ENCODE measurements around the gene PRR14L.

Gene PRR14L

DNA sequence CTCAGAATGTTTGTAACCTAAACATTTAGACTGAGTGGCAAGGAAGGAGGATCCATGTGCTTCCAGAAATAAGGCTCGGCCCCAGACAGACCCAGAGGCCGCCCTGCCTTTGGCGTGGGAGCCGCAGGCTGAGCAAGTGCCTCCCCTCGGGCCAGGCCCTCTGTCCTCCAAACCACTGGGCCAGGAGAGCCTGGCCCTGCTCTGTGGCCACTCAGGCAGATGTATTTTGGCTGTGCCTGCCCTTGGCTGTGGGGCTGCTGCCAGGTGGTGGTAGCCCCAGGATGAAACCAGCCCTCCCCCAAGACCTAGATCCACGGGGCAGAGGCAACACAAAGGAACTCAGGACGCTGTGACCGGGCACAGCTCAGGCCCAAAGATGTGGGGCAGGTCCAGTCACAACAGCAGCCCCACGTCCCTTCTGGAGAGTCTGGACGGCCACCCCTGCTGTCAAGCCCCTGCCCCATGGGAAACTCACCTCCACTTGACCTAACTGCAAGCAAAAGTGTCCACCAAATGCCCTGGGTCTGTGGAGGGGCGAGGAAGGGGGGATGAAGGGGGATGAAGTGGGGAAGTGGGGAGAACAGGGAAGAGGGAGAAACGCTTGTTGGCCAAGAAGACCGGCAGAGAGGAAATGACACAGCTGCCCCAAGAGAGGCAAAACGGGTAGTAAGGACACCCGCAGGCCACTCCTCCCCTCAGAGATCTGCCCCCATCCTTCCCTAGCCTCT lies 111.9 kb downstream of the PRR14L start:
- DNase-seq = peak; percentile 63

- DNase-seq = peak; percentile 62
Observed at GRCh38 chr22:31637447-31637890, 112.5 kb downstream of the PRR14L start.

GRCh38 chr22:31635638-31636306 lies 114.2 kb downstream of the PRR14L start:
- DNase-seq = no peak

GRCh38 chr22:31631436-31631835 lies 118.5 kb downstream of the PRR14L start:
- no peak for DNase-seq
